SJCRH30 (cell line): ENCODE results near the gene ZNRF1. TPM values are rescaled to one million over a fixed set of nuclear protein-coding genes. Genes with fewer than 3 reads are reported as not detected.

Experiments used
- DNase-seq, 2 experiments: peaks; one replicate each; pipeline ENCODE4 v3.0.0-alpha.2; 2015 to 2020
- H3K27ac ChIP-seq: fragments of 250-450 bp; sonication (Bioruptor Pico); 2 replicates; pipeline ENCODE4 v1.5.1; 2020; ENCODE audit warnings: mild to moderate bottlenecking, moderate library complexity
- H3K27me3 ChIP-seq: fragments of 250-450 bp; sonication (Bioruptor Pico); 2 replicates; pipeline ENCODE4 v1.5.1; 2020; ENCODE audit warnings: mild to moderate bottlenecking, moderate library complexity
- H3K36me3 ChIP-seq: fragments of 250-450 bp; sonication (Bioruptor Pico); 2 replicates; pipeline ENCODE4 v1.5.1; 2020; ENCODE audit warnings: mild to moderate bottlenecking, moderate library complexity
- H3K4me1 ChIP-seq: fragments of 250-450 bp; sonication (Bioruptor Pico); 2 replicates; pipeline ENCODE4 v1.5.1; 2020; ENCODE audit warnings: mild to moderate bottlenecking, moderate library complexity
- H3K4me3 ChIP-seq: fragments of 250-450 bp; sonication (Bioruptor Pico); 2 replicates; pipeline ENCODE4 v1.5.1; 2020; ENCODE audit warnings: mild to moderate bottlenecking, moderate library complexity
- H3K9me3 ChIP-seq: fragments of 250-450 bp; sonication (Bioruptor Pico); replicated peaks from 2 replicates; pipeline ENCODE4 v1.5.1; 2020; ENCODE audit warnings: mild to moderate bottlenecking, moderate library complexity
- total RNA-seq: library from RNA; depleted of rRNA; stranded (reverse); fragments of >200 nt; shearing (Covaris generic); gene quantifications from 2 replicates; pipeline ENCODE4 v1.2.3, GENCODE V29; 2014

ZNRF1 gene
- total RNA-seq, 1 experiment from 2014 or later = 10.9 TPM

DNA sequence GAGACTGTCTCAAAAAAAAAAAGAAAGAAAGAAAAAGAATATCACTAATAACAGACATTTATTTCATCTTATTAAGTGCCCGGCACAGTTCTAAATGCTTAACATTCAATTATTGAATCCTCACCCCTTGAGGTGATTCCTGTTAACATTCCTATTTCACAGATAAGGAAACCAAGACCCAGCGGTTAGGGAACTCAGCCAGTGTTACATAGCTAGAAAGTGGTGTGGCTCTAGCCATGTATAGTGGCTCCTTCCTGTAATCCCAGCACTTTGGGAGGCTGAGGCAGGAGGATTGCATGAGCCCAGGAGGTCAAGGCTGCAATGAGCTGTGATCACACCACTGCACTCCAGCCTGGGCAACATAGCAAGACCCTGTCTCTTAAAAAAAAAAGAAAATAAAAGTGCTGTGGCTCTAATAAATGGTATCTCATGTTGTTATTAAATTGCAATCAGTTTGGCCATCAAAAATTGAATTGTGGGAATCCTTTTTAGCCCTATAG lies 28.1 kb downstream of the ZNRF1 start:
- DNase-seq = no peak
- Histone ChIP-seq H3K36me3 (no peaks in the 10 kb centered on the region), H3K4me1 (no peaks in the 10 kb centered on the region), H3K4me3 (no peak overlapping the region), H3K9me3 (no peaks in the 10 kb centered on the region), H3K27me3 (no peaks in the 10 kb centered on the region), H3K27ac (no peak overlapping the region)

DNA sequence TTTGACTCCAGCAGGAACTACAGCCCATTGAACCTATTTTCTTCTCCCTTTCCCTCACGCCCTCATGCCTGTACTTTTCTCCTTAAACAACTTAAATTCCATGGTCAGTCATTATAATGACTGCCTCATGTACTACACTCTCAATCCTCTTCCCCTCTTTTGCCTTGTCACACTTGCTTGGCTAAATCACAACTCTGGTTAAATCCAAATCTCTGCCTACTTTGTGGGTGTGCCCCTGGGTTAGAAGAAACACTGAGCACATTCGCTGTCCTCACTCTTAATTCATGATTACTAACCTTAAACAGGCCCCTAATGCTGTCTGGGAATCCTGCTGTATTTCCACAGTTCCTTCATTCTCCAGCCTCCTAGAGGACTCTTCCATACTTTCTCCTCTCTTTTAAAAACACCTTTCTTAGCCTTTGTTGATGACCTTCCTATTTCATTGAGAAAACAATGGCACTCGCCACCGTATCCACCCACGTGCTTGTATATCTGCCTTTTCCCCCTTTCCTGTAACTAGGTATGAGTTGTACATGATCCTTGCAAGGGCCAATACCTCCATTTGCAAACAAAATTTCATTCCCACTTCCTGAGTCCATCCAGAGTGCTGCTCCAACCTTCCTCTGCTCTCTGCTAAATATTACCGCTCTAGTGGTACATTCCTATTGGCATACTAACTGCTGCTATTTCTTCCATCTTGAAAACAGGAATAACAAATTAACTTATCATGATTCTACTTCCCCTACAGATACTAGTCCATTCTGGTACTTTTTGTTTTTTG lies 28.9 kb downstream of the ZNRF1 start:
- DNase-seq = no peak
- Histone ChIP-seq H3K4me3 (no peak overlapping the region), H3K27ac (no peak overlapping the region), H3K27me3 (no peaks in the 10 kb centered on the region), H3K9me3 (no peaks in the 10 kb centered on the region), H3K36me3 (no peaks in the 10 kb centered on the region), H3K4me1 (no peaks in the 10 kb centered on the region)

DNA sequence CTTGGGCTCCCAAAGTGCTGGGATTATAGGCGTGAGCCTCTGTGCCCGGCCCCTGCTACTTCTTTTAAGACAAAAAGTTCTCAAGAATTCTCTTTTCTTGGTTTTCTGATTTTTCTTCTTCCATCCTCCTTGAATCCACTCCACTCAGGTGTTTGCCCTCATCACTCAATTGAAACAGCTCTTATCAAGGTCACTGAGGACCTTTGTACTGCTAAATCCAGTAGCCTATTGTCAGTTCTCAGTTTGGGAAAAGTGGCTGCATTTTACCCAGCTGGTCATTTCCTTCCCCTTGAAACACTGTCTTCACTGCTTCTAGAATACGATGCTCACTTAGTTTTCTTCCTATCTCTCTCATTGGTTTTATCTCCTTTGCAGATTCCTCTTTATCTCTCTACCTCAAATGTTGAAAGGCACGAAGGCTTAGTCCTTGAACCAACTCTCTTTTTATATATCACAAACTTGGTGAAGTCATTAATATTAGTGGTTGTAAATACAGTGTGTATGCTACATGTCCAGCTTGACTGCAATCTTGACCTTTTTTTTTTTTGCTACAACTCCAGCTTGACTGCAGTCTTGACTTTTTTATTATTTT lies 29.8 kb downstream of the ZNRF1 start:
- H3K9me3 ChIP-seq = no peaks in the 10 kb centered on the region
- no peaks in the 10 kb centered on the region for H3K4me1 ChIP-seq
- no peaks in the 10 kb centered on the region for H3K27me3 ChIP-seq
- no peak overlapping the region for H3K27ac ChIP-seq
- no peak for DNase-seq
- H3K4me3 ChIP-seq = no peak overlapping the region
- no peaks in the 10 kb centered on the region for H3K36me3 ChIP-seq

DNA sequence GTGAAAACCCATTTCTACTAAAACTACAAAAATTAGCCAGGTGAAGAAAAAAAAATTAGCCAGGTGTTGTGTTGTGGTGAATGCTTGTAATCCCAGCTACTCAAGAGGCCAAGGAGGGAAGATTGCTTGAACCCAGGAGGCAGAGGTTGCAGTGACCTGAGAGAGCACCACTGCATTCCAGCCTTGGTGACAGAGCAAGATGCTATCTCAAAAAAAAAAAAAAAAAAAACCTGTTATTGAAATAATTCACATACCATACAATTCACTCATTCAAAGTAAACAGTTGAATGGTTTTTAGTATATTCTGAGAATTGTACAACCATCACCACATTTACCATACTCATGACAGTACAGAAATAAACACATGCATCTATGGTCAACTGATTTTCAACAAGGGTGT lies 31.0 kb downstream of the ZNRF1 start:
- no peak for DNase-seq
- Histone ChIP-seq H3K27ac (no peak overlapping the region), H3K4me1 (no peaks in the 10 kb centered on the region)

DNA sequence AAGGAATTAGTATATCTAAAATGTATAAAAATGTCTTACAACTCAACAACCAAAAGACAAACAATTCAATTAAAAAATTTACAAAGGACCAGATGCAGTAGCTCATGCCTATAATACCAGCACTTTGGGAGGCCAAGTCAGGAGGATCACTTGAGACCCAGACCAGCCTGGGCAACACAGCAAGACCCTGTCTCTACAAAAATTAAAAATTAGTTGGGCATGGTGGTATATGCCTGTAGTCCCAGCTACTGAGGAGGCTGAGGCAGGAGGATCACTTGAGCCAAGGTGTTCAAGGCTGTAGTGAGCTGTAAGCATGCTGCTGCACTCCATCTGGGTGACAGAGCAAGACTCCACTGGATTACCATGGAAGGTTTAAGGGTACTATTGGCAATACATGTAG lies 33.8 kb downstream of the ZNRF1 start:
- Histone ChIP-seq H3K4me1 (no peaks in the 10 kb centered on the region), H3K27me3 (no peaks in the 10 kb centered on the region), H3K9me3 (no peaks in the 10 kb centered on the region), H3K27ac (no peak overlapping the region), H3K4me3 (no peak overlapping the region), H3K36me3 (no peaks in the 10 kb centered on the region)
- DNase-seq = no peak

More for the DNA sequence above, 31.0 kb downstream of the ZNRF1 start:
- Histone ChIP-seq H3K27me3 (no peaks in the 10 kb centered on the region), H3K4me3 (no peak overlapping the region), H3K36me3 (no peaks in the 10 kb centered on the region), H3K9me3 (no peaks in the 10 kb centered on the region)

DNA sequence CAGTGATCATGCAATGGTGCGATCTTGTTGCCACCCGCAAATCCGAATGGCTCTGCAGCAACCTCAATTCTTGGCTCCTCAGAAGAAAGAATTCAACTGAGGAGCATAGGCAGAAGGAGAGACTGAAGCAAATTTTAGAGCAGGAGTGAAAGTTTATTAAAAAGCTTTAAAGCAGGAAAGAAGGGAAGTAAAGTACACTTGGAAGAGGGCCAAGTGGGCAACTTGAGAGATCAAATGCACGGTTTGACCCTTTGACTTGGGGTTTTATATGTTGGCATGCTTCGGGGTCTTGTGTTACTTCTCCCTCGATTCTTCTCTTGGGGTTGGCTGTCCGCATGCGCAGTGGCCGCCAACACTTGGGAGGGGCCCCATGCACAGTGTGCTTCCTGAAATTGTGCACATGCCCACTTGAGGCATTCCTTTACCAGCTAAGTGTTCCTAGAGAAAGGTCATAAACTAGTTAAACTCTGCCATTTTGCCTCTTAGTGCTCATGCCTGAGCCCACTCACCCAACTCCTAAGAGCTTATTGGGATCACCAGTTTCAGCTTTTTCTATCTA lies 36.7 kb downstream of the ZNRF1 start:
- no peaks in the 10 kb centered on the region for H3K27me3 ChIP-seq
- no peak for DNase-seq
- no peak overlapping the region for H3K4me3 ChIP-seq
- H3K9me3 ChIP-seq = no peaks in the 10 kb centered on the region
- no peaks in the 10 kb centered on the region for H3K36me3 ChIP-seq
- H3K4me1 ChIP-seq = no peaks in the 10 kb centered on the region
- H3K27ac ChIP-seq = no peak overlapping the region

DNA sequence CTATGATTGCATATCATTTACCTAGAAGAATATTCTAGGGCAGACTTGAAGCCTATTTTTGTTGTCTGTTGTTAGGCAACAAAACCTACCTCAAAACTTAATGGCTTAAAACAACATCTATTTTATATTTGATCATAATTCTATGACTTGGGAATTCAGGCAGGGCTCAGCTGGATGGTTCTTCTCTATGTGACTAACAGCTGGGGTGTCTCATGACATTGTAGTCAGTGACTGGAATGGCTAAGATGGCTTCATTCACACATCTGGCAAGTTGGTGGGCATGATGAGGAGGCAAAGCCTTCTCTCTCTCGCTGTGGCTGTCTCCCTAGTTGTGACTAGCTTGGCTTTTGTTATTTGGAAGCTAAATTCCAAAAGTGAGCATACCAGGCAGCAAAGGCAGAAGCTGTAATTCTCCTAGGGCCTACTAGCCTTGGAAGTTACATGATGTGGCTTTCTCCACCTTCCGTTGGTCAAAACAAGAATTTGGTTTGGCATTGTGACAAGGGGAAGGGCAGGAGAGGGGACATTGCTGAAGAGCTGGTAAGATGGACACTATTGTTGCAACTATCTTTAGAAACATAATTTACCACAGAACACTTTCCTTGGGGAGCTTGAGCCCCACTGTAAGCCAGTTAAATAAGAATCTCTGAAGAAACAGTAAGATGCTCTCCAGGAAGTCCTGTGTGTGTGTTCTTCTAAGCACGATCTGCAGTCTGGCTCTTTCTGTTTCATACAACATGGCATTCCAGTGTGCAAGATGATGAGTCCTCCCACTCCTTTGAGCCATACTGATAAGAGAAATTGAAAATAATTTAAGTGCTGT lies 39.4 kb downstream of the ZNRF1 start:
- Histone ChIP-seq H3K27me3 (no peaks in the 10 kb centered on the region), H3K4me3 (no peak overlapping the region), H3K27ac (no peak overlapping the region), H3K4me1 (peaks cover 4% of the 10 kb centered on the region), H3K9me3 (no peaks in the 10 kb centered on the region), H3K36me3 (no peaks in the 10 kb centered on the region)
- no peak for DNase-seq

DNA sequence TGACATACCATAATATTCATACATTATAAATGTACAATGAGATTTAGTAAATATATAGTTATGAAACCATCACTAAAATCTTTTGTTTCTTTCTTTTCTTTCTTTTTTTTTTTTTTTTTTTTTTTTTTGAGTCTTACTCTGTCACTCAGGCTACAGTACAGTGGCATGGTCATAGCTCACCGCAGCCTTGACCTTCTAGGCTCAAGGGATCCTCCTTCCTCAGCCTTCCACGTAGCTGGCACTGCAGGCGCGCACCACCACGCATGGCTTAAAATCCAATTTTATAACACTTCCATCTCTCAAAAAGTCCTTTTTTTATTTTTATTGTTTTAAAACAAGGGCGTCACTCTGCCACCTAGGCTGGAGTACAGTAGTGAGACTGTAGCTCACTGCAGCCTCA lies 41.1 kb downstream of the ZNRF1 start:
- no peaks in the 10 kb centered on the region for H3K36me3 ChIP-seq
- no peak overlapping the region for H3K27ac ChIP-seq
- no peaks in the 10 kb centered on the region for H3K9me3 ChIP-seq
- DNase-seq = no peak
- no peaks in the 10 kb centered on the region for H3K27me3 ChIP-seq
- no peak overlapping the region for H3K4me3 ChIP-seq
- peaks cover 6% of the 10 kb centered on the region for H3K4me1 ChIP-seq

DNA sequence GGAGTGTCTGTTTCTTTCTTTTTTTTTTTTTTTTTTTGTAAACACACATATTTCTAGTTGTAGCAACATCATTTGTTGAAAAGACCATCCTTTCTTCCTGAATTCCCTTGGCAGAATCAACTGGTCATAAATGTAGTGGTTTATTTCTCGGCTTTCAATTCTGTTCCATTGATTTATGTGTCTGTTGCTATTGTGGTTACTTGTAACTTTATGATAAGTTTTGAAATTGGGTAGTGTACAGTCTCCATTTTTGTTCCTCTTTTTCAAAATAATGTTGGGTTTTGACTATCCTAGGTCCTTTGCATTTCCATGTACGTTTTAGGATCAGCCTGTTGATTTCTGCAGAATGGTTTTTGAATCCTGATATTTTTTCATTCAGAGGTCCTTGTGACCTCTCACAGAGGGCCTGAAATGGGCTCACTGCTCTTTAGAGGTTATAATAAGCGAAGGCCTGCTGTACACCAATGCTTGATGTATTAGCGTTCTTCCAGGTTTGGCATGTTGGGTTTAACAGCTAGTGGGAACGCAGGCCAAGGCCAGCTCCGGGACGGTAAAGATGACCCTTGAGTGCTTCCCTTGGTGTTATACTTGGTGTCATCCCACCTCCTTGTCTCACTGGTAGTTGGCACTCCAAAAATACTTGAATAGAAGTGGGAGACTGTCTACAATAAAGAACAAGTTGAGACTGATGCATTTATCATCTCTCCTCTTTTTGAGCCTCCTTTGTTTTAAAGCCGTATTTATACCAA lies 43.8 kb downstream of the ZNRF1 start:
- no peaks in the 10 kb centered on the region for H3K27me3 ChIP-seq
- H3K27ac ChIP-seq = no peak overlapping the region
- no peaks in the 10 kb centered on the region for H3K36me3 ChIP-seq
- DNase-seq = no peak
- no peaks in the 10 kb centered on the region for H3K9me3 ChIP-seq
- H3K4me1 ChIP-seq = peaks cover 6% of the 10 kb centered on the region
- no peak overlapping the region for H3K4me3 ChIP-seq

DNA sequence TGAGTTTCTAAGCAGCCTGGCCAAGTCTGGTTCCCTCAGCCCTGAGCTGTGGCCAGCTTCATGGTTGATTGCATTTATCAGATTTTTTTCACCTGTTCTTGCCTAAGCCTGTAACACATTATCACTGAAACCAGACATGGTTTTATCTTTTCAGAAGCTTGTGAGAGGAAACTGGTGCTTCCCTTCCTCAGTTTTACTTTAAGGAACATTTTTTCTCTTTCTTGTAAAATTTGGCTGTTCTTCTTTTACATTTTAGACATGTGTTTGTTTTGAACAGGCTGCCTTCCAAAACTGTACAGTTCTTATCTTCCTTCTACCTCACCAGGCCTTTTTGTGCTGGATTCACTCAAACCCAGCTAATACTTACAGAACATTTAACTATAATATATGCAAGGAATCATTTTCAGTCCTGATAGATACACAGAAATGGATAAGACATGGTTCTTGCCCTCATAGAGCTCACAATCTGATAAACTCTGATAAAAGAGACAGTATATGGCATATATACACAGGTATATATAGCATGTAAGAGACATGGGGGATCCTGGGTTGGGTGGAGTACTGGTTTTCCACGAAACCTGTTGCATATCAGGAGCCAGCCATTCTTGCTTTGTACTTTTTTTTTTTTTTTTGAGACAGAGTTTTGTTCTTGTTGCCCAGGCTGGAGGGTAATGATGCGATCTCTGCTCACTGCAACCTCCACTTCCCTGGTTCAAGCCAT lies 44.5 kb downstream of the ZNRF1 start:
- Histone ChIP-seq H3K27me3 (no peaks in the 10 kb centered on the region), H3K4me1 (peaks cover 6% of the 10 kb centered on the region), H3K36me3 (no peaks in the 10 kb centered on the region), H3K27ac (no peak overlapping the region), H3K4me3 (no peak overlapping the region), H3K9me3 (no peaks in the 10 kb centered on the region)
- peak in 1 of 2 experiments; percentile 47 for DNase-seq

DNA sequence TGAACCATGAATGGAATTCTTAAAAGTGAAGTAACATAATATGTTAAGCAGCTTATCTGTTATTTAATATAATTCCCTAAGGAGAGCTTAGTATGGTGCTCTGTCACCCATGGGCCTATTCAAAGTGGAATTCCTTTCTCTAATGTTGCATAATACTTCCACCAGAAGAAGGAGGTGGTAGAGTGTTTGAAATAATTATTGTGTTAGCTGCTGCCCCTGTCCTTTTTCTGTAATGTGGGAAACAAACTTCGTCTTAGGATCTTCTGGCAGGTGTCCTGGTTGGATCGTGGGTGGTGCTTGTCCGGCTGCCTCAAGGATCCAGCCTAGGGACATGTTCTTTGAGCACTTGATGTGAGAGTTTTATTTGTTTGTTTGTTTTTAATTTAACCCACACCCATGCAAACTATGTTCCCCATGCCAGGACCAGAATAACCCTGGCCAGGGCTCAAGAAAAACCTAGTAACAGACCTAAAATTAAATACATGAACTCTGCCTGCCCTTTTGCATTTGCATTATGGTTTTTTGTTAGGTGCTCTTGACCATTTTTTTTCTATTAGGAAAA lies 46.1 kb downstream of the ZNRF1 start:
- no peaks in the 10 kb centered on the region for H3K36me3 ChIP-seq
- peaks cover 6% of the 10 kb centered on the region for H3K4me1 ChIP-seq
- H3K27me3 ChIP-seq = no peaks in the 10 kb centered on the region
- no peaks in the 10 kb centered on the region for H3K9me3 ChIP-seq
- H3K4me3 ChIP-seq = no peak overlapping the region
- H3K27ac ChIP-seq = no peak overlapping the region
- no peak for DNase-seq

DNA sequence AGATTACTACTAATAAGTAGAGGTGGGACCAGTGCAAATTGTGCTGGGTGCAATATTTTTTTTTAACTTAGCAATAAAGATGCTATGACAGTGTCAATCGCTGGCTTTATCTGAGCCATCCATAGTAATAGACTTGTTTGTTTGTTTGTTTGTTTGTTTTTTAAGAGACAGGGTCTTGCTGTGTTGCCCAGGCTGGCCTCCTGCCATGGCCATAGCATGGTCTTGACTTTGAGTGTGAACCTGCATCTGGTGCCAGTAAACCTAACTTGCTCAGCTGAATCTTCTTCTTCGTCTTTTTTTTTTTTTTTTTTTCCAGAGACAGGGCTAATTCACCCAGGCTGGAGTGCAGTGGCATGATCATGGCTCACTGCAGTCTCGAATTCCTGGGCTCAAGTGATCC lies 46.6 kb downstream of the ZNRF1 start:
- no peaks in the 10 kb centered on the region for H3K36me3 ChIP-seq
- no peaks in the 10 kb centered on the region for H3K9me3 ChIP-seq
- DNase-seq = no peak
- H3K27me3 ChIP-seq = no peaks in the 10 kb centered on the region
- H3K4me1 ChIP-seq = peaks cover 6% of the 10 kb centered on the region
- no peak overlapping the region for H3K27ac ChIP-seq
- no peak overlapping the region for H3K4me3 ChIP-seq

DNA sequence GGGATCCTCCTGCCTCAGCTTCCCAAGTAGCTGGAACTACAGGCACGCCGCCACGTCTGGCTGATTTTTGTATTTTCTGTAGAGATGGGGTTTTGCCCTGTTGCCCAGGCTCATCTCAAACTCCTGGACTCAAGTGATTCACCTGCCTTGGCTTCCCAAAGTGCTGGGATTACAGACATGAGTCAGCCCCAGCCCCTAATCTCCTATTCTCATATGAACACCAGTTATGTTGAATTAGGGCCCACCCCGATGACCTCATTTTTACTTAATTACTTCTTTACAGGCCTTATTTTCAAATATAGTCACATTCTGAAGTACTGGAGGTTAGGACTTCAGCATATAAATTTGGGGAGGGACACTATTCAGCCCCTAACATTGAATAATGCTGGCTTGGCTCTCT lies 49.2 kb downstream of the ZNRF1 start:
- no peak for DNase-seq
- Histone ChIP-seq H3K4me1 (peaks cover 4% of the 10 kb centered on the region), H3K9me3 (no peaks in the 10 kb centered on the region), H3K4me3 (no peak overlapping the region), H3K36me3 (no peaks in the 10 kb centered on the region), H3K27me3 (no peaks in the 10 kb centered on the region), H3K27ac (no peak overlapping the region)

DNA sequence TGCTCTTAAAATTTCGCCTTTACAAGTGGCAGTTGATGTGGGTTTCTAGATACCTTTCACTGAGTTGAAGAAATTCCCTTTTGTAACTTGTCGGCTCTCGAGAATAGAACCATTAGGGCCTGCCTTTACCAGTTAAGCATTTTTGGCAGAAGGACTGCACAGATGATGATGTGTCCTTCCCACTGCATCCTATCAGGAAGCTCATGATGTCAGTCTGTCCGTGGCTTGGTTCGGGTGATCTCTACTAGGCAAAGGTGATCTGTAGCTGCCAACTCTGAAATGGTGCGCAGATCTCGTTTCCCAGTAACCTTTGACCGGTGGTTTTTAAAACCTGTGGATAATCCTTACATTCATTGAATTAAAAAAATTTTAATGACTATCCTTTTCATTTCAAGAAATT lies 49.7 kb downstream of the ZNRF1 start:
- Histone ChIP-seq H3K4me3 (no peak overlapping the region), H3K36me3 (no peaks in the 10 kb centered on the region), H3K4me1 (no peaks in the 10 kb centered on the region), H3K27me3 (no peaks in the 10 kb centered on the region), H3K9me3 (no peaks in the 10 kb centered on the region), H3K27ac (no peak overlapping the region)
- DNase-seq = no peak
